Hepatocyte (in vitro differentiated cells): ENCODE data around the gene ZNF184.

Experiments used
- CTCF ChIP-seq: fragments of 200-600 bp; sonication (generic); IDR thresholded peaks from 2 replicates; pipeline ENCODE4 v1.5.1; 2016; ENCODE audit warnings: antibody characterized with exemption, mild to moderate bottlenecking; ENCODE audit not compliant: poor library complexity
- EZH2phosphoT487 ChIP-seq: fragments of 200-600 bp; sonication (generic); IDR thresholded peaks from one replicate; pipeline ENCODE4 v1.6.1; 2018; ENCODE audit warnings: antibody characterized with exemption, mild to moderate bottlenecking, low read depth, moderate library complexity; ENCODE audit not compliant: unreplicated experiment, severe bottlenecking

GRCh38 chr6:27517928-27518787 is 45.3 kb upstream of the ZNF184 start:
- TF ChIP-seq CTCF (no peak), EZH2phosphoT487 (no peak)
